ENCODE measurements around the gene NOLC1.

The NOLC1 gene

DNA sequence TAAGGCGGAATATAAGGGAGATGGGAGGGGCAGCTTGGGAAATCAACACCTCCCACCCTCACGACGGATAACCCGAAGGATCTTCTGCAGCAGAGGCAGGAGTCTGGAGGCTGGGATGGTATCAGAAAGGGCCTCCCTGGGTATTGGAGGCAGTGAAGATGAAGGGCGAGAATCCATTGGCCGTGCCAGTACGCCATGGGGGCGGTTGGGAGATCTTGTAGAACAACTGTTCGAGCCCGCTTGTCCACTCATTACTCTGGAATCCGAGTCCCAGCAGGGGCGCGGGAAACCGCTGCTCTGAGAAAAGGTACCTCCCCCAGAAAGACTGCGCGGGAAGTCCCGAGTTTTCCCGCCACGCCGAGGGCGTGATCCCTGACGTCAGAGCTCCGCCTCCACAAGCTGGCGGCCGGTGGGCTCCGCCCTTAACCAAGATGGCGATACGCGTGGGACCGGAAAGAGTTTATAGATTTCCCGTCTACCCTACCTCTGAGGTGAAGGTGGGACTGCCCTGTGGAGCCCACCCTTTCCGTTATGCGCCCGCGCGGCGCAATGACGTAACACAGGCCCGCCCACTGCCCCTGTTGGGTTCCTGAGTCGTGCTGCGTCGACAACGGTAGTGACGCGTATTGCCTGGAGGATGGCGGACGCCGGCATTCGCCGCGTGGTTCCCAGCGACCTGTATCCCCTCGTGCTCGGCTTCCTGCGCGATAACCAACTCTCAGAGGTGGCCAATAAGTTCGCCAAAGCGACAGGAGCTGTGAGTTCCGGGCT, at the start of gene NOLC1:
Gene NOLC1, plus strand, starts transcription at position 616 of the 771 bp plus-strand sequence. Its CDS starts 22 bp downstream, at position 638.
- peak; percentile 96 for DNase-seq

DNA sequence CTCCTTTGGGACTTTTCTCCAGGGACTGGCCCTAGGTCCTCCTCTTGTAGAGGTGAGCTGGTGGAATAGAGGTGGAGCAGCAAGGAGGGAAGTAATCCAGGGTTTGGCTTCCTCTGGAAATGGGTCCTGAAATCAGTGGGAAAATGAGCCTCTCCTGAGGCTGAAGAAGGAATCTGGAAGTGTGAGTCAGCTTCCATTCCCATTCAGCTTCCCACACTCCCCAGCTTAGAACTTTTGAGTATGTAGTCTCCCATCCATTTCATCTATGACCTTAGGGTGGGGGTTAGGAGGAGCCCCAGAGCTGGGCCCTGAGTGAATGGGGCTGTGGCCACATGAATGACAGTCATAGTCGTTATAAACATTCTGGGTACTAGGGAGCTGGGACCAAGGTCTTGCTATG, 49.8 kb upstream of the NOLC1 start:
- no peak for DNase-seq

DNA sequence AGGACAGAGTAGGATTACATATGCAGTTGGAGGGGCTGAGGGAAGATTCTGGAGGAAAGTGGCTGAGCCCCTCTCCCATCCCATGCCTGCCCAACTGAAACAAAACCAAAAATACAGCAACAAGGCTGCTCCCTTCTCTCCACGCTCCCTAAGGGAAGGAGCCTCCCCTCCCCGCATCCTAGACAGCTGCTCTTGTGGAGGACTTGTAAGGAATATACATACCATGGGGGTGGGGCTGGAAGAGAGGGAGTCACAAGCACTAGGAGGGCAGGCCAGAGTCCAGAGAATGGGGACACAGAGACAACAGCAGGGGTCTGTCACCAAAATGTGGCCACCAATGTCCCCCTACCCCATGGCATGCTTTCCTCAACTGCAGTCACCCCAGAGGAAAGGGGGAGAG, 45.2 kb upstream of the NOLC1 start:
- no peak for DNase-seq

DNA sequence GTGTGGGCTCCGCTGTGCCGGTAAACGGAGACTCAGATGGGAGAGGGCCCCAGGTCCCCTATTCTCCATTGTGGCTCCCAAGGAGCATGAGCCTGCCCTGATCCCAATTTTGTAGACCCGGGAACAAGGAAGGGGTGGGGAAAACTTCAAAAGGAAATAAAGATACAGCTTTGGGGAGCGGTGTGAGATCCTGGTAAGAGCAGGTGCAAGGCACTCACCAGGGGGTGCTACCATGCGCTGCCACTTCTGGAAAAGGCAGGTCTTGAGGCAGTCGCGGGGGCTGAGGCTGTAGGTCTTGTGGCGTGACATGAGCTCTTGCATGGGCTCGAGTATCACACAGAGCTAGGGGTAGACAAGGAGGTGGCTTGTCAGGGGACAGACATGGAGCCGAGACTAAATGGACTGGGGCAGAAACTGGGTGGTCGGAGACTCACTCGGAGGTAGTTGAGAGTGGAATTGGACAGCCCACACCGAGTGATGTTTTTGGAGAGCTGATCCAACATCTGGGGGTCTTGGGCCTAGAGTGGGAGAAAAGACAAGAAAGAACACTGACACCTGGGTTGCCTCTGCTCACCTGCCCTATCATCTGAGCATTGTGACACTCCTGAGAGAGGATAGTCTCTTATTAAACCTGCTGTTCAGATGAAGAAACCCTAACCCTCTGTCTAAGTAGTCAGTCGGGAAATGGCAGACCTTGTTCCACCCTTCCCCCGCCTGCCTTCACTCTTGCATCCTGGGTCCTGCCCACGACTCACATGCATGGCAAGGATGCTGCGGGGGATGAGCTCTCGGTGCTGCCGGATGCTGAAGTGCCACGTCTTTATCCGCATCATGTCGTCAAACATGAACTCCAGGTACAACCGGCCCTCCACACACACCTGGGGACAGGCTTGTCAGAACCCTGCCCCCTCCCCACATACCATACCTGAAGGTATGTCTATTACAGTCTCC, 42.7 kb upstream of the NOLC1 start:
- DNase-seq: no peak

DNA sequence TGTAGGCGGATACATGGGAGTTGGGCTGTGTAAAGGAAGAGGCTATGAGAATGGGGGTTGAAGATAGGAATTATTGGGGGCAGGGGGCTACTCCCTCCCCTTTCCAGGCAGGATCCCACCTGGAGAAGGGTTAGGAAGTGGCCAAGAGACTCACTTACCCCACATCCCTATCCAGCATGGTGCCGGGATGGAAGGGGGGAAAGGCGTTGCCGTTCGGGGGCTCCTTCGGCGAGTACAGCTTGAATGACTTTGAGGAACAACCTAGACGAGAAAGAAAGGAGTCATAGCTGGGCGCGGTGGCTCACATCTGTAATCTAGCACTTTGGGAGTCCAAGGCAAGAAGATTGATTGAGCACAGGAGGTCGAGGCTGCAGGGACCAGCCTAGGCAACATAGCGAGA, 40.9 kb upstream of the NOLC1 start:
- no peak for DNase-seq

DNA sequence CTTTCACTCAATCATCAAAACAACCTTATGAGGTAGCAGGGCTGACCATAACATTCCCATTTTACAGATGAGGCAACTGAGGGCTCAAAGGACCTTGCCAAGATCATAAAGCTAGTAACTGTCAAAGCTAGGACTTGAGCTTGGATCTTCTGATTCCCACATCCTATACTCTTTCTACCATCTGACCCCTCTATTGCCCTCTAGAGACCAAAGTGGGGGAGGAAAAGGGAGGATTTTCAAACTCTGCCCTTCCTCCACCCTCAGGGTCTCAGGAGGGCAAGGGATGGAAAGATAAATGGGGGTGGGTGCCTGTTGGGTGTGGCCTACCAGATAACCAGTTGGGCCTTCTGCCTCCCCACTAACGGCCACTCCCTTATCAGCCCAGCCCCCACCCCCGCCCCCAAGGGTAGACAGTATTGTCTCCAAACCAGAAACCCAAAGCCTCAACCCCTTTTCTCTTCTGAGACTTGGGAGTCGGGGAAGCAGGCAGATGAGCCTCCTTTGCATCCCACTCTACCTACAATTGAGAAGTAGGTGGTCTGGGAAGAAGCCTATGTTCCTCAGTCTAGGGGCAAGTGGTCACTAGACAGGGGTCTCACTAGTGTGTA, 39.9 kb upstream of the NOLC1 start:
- no peak for DNase-seq

DNA sequence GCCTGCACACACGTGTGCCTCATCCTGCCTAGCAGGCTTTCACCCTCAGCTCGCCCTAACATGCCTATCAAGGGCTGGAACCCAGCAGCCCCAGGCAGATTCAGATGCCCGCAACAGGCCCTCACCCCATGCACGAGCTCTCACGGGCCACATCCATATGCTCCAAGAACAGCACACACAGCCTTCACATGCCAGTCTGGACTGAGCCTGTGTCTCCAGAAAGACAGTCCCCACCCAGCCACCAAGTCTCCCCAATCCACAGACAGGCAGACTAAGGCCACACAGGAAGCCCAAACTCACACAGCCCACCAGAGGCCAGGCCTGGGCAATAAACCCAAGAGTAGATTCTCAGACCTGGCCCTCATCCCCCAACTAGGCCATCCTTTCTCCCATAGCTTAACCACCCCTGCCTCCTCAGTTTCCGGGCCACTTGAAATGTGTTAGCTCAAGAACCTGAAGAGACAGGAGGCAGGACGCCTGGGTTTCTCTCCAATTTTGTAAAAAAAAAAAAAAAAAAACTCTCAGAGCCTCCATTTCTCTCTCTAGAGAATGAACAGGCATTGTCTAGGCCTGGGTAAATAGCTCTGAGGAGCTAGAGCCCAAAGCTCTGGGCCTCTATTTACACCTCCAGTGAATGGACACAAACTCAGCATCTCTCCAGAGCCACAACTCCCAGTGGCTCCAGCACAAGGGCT, 38.8 kb upstream of the NOLC1 start:
- DNase-seq: no peak

DNA sequence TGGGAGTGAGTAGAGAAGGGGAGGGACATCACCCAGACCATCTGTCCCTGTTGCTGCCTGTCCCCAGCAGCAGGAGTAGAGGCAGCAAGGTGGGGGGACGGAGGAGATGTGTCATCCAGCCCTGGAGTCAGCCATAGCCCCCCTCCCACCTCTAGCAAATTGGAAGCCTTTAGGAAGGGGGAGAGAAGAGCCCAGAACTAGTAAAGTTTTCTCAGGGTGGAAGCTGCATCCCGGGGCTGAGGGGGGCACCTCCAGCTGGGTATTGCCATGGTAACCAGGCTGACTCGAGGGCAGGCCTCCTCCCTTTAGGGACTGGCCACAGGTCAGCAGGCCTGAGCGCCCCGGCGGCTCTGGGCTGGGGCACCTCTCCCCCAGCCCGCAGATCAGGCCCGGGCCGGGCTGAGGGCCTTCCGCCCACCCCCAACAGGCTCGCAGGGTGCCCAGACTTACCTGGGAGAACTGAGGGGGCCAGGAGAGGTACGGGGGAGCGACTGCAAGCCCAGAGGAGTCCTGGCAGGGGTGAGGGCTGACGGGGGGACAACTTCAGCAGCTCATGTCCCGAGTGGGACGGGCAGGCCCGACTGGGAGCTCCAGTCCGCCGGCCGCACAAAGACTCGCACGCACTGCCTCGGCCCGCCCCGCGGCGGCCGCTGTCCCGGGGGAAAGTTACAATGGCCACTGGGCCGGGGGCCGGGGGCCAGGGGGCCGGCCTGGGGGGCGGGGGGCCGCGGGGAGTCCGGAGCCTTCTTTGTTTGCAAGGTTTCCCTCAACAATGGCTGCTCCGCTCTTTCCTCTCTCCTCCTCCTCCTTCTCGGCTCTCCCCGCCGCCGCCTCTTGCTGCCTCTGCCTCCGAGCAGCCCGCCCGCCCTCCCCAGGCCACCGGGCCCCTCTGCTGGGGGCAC, 38.0 kb upstream of the NOLC1 start:
- DNase-seq: no peak

DNA sequence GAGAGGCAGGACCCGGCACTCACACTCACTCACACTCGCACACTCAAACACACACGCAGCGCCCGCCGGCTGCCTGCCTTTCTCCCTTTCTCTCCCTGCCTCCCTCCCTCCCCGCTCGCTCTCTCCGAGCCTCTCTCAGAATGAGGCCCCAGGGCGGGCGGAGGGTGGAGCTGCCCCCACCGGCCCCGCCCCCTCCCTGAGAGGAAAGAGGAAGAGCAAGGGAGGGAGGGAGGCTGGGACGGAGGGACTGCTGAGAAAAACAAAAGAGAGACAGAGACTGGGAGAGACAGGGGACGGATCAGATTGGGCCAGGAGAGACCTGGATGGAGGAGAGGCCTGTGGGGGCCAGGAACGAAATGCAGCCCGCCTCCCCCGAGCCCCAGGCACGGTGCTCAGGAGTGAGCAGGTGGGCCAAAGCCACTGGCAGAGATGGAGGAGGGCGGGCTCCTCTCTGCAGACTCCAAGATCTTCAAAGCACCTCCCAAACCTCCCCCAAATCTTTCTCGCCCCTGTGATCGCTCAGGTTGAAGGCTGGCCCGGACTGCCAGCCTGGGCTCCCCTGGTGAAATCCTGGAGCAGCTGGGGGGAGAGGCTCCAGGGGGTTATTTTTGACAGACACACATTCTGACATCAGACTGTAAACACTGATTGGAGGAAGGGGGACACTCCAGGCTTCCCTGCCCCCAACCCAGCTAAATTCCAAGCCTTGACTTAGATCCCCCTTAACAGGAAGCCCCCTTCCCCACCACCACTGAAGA, 37.1 kb upstream of the NOLC1 start:
- peak; percentile 75 for DNase-seq

DNA sequence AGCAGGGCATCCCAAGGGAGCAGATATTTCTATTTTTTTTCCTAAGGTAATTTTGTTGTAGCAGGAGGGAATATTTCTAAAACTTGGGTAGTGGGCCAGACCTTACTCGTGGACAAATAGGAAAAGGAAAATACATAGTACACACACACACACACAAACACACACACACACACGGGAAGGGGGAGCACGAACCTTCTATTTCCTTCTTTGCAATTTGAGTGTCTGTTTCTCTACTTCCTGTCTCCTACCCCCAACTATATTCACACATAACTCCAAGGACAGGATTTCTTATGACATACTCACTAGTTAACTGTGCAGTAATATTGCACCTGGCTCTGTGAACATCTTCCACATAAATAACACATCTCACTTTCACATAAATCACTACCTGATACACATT, 36.4 kb upstream of the NOLC1 start:
- DNase-seq: no peak

DNA sequence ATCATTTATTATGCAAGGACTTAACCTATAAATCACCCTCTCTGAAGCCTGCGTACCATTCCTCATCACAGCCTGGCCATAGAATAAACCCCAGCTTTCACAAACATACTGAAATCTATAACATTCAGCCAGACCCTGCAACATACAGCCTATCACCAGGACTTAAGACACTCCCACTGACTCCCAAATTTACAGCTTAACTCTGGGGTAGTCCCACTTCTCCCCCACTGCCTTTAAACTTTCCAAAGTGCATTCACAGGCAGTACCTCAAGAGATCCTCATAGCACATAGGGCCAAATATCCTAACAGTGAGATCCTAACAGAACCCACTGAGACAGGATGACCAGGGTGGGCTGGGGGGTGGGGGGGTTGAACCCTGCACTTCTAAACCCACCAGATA, 35.5 kb upstream of the NOLC1 start:
- no peak for DNase-seq

DNA sequence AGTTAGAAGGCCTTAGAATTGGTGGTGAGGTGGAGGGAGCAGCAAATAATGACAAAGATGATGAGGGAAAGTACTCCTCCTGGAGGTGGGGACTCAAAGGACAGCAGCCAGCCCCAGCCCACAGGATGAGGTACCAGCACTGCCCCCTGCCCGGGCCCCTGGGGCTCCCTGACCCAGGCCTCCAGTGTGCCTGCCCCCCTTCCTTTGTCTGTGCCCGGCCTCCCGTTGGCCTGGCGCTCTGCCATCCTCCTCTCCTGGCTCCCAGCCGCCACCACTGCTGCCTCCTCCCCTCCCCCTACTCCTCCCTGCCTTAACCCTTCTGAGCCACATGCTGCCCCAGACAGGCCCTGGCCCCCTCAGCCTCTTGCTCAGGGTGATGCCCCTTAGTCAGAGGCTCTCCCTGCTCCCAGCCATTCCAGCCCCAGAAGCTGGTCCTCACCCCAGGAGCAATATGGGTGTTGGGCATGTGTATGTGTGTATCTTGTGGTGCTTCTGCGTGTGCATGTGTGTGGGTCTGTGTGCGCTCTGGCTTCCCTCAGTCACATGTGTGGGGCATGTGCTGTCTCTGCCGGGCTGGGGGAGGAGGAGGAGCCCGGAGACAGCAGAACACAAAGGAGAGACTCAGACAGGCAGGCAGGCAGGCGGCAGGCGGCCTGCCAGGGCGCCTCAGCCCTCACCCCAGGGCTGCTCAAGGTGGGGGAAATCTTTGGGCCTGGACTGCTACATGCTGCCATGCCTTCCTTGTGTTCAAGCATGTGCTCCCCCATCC, 34.6 kb upstream of the NOLC1 start:
- no peak for DNase-seq

DNA sequence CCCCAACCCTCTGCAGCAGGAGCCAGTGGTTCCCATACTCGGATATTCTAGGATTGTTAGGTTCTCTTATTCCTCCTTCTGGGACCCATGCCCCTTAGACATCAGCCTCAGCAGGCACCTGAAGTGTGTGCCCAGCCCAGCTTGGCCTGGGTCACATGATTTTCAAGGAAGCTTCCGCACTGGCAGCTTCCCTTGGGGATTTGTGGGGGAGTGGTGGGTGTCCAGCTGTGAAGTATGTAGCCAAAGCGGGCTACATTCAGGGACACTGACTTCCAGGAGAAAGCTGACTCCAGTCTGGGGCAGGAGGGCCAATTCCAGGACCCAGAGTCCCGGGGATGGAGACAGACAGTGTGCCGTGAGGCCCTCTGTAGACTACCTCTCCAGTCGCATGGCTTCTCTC, 33.3 kb upstream of the NOLC1 start:
- no peak for DNase-seq

DNA sequence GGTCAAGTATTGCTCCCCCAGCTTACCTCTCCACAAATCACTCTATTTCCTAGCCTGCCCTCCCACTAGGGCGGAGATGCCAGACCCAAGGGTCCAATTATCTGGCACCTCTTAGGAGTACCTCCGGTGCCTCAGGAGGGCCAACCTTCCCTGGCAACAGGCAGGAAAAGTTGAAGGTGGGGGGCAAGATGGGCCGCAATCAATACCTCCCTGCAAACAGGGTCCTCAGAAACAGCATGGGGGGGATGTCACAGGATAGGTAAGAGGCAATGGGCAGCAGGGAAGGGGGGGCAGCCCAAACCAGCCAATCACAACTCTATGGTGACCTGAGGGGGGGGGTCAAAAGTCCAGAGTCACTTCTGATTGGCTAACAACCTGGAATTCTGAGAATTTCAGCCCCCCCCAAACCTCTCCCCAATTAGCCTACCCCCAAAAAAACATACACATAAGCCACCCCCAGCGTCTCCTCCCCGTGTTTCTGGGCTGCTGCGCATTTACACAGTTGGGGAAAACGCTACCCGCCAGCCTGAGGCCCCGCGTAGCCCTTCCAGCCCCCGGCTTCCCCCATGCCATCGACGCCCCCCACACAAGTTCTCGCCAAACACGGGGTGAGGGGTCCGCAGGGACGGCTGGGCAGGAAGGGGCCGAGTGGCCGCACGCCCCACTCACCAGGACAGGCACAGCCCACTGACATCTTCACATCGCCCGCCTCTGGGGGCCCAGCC, 32.6 kb upstream of the NOLC1 start:
- DNase-seq: no peak

DNA sequence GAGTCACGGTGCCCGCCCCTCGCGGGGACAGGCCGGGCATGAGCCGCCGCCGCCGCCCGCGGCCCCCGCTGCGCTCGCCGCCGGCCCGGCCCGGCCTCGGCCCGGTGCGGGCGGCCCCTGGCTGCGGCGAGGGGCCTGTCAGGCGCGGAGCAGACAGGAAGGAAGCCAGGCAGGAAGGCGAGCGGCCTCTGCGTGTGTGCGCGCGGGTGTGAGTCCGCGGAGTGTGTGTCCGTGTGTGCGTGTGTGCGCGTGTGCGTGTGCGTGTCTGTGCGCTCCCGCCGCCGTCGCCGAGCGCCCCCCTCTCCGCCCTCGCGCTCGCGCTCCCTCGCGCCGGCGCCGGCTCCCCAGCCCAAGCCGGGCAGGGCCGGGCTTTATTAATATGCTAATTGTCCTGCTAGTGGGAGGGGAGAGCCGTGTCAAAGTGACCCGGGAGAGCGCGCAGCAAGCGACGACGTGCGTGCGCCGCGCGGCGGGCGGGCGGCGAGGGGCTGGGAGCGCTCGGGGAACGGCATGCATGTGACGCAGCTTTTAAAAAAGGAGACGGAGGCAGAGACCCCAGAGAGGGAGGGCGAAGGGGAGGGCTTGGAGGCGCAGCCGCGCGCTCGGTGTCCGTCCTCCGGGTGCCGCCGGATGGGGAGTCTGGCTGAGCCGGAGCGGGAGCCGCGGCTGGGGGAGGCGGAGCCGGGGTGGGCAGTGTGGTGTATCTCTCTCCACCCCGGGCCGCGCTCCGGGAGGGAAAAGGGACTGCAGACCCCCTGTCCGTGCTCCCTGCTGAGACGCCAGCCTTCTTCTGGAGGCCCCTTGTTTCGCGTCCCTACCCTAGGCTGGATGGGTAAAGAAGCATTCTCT, 31.8 kb upstream of the NOLC1 start, which contains the start of gene LDB1:
Gene LDB1, minus strand, starts transcription at position 227 of the 849 bp plus-strand sequence. CDS start 258 bp downstream, outside the sequence.
- DNase-seq: peak; percentile 36

DNA sequence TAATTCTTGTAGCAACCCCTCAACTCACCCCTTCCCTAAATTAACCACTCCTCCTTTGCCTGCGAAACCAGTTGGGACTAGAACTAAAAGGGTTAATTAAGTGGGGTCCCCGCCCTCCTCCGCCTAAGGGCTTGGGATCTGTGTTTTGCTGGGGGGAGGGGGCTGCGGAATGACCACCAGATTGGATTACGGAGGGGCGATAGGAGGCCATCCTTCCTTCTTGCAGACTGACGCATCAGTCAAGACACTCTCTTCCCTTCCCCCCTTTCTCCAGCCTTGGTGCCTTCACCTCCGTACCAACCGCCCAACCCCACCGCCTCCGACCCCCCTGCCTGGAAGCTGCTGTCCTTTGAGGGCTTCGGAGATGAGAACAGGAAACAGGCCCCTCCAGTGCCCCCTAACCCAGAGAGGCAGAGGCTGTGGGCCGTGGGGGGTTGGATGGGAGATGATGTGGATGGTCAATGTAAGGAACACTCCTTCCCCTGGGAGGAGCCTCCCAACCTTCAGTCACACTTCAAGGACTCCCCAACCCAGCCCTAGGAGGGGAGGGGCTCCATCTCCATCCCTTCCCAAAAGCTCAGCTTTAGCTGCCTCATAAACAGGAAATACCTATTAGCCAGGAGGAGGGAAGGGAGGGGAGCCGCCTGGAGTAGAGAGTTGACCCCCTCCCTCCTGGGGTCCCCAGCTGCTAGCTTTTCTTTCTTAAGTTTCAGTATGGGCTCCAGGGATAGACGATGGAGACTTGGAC, 31.0 kb upstream of the NOLC1 start:
- no peak for DNase-seq

DNA sequence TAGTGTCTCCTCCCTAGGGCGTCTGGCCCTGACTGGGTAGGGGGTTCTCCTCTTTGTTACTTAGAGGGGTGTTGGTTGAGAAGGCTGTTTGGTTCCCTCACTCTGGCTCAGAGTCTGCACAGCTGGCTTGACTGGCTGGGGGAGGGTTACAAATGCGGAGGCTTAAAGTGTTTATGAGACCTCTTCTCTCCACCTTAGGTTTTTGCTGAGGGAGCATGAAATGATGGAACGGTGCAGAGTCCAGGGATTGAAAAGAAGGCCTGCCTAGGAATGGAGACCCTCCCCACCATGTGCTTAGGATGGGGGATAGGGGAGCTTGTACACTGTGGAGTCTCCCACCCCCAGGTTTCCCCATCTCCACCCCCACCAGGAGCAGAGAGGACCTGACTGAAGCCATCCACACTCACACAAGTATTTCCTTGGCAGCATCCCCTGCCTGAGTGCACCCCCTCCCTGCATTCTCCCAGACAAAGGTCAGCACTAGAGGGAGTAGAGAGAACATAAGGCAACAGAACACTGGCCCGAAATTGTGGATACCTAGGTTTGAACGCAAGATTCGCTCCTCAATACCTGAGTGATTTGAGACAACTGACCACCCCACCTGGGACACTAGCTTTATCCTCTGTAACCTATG, 30.3 kb upstream of the NOLC1 start:
- DNase-seq: no peak

All from NCI-H1048 (cell line).